Measurements from ENCODE around the gene UBE2C. TPM values are rescaled to one million over a fixed set of nuclear protein-coding genes. Genes with fewer than 3 reads are reported as not detected.

UBE2C gene
- total RNA-seq, 2 experiments from 2014 or later, result 0.52 to 0.64 TPM

GRCh38 chr20:45836841-45837240 is 24.4 kb downstream of the UBE2C start:
- no peak overlapping the region for H3K4me3 ChIP-seq (ENCODE audit: low read length)
- H3K9me3 Mint-ChIP-seq, result no peaks in the 10 kb centered on the region
- no peaks in the 10 kb centered on the region for H3K9me3 ChIP-seq (ENCODE audit: control insufficient read depth in 1 of 2, insufficient read depth in 1 of 2, low read length in 2 of 2)
- no peak for ATAC-seq (ENCODE audit: poor library complexity)
- H3K4me1 ChIP-seq (ENCODE audit: insufficient read depth, low read length), result peaks cover 25% of the 10 kb centered on the region
- no peak for TF ChIP-seq CTCF (IDR thresholded peaks at IDR 0.05)
- H3K27me3 ChIP-seq (ENCODE audit: control insufficient read depth in 1 of 2, insufficient read depth in 2 of 2, low read length in 2 of 2), result no peaks in the 10 kb centered on the region
- no peak for DNase-seq
- H3K27ac ChIP-seq (ENCODE audit: low read depth in 1 of 2, low read length in 2 of 2), result no peak overlapping the region
- H3K36me3 Mint-ChIP-seq (ENCODE audit: low read depth), result no peaks in the 10 kb centered on the region
- ChIA-PET POLR2A (no interaction called here), CTCF (no interaction called here)
- no peaks in the 10 kb centered on the region for H3K27me3 Mint-ChIP-seq
- H3K4me1 Mint-ChIP-seq (ENCODE audit: low read depth), result peaks cover 16% of the 10 kb centered on the region
- peaks cover 4% of the 10 kb centered on the region for H3K36me3 ChIP-seq (ENCODE audit: insufficient read depth, low read length)
- intact Hi-C loops (cut with DNase I, micrococcal nuclease), result no loop called here
- H3K27ac Mint-ChIP-seq, result peak overlapping the region; percentile 25
- H3K4me3 Mint-ChIP-seq, result peak overlapping the region; percentile 12

GRCh38 chr20:45840700-45841198 is 28.3 kb downstream of the UBE2C start:
- H3K27ac ChIP-seq (ENCODE audit: low read depth in 1 of 2, low read length in 2 of 2), result no peak overlapping the region
- no peaks in the 10 kb centered on the region for H3K4me1 ChIP-seq (ENCODE audit: insufficient read depth, low read length)
- no peak overlapping the region for H3K4me3 Mint-ChIP-seq
- H3K36me3 ChIP-seq (ENCODE audit: insufficient read depth, low read length), result peaks cover 40% of the 10 kb centered on the region
- ATAC-seq (ENCODE audit: poor library complexity) (no peak), DNase-seq (no peak)
- no peaks in the 10 kb centered on the region for H3K9me3 Mint-ChIP-seq
- H3K4me3 ChIP-seq (ENCODE audit: low read length), result no peak overlapping the region
- intact Hi-C loops (cut with DNase I, micrococcal nuclease), result no loop called here
- TF ChIP-seq CTCF (IDR thresholded peaks at IDR 0.05), result no peak
- no peaks in the 10 kb centered on the region for H3K9me3 ChIP-seq (ENCODE audit: control insufficient read depth in 1 of 2, insufficient read depth in 1 of 2, low read length in 2 of 2)
- POLR2A ChIA-PET, result interaction anchor here (1.3 to 1.5 kb wide), 2 partner anchors 16 to 132 kb away, joined by 3 to 4 read pairs; no protein-coding TSS in a partner anchor
- no peak overlapping the region for H3K27ac Mint-ChIP-seq
- no peaks in the 10 kb centered on the region for H3K4me1 Mint-ChIP-seq (ENCODE audit: low read depth)
- H3K27me3 Mint-ChIP-seq, result no peaks in the 10 kb centered on the region
- CTCF ChIA-PET, result interaction anchor here (1.3 kb wide), 1 partner anchor 41 kb away, joined by 3 read pairs; no protein-coding TSS in a partner anchor
- no peaks in the 10 kb centered on the region for H3K27me3 ChIP-seq (ENCODE audit: control insufficient read depth in 1 of 2, insufficient read depth in 2 of 2, low read length in 2 of 2)
- peaks cover 34% of the 10 kb centered on the region for H3K36me3 Mint-ChIP-seq (ENCODE audit: low read depth)

GRCh38 chr20:45841407-45842129 is 29.1 kb downstream of the UBE2C start:
- Mint-ChIP-seq H3K36me3 (ENCODE audit: low read depth) (peaks cover 43% of the 10 kb centered on the region), H3K4me1 (ENCODE audit: low read depth) (no peaks in the 10 kb centered on the region), H3K27ac (no peak overlapping the region), H3K27me3 (no peaks in the 10 kb centered on the region), H3K4me3 (no peak overlapping the region), H3K9me3 (no peaks in the 10 kb centered on the region)
- H3K9me3 ChIP-seq (ENCODE audit: control insufficient read depth in 1 of 2, insufficient read depth in 1 of 2, low read length in 2 of 2), result no peaks in the 10 kb centered on the region
- ChIA-PET POLR2A (interaction anchor here (1.2 to 1.3 kb wide), 2 partner anchors 15 to 93 kb away, joined by 3 read pairs; partner anchors contain the start of gene PCIF1), CTCF (interaction anchor here (1.3 kb wide), 1 partner anchor 42 kb away, joined by 3 read pairs; no protein-coding TSS in a partner anchor)
- no peaks in the 10 kb centered on the region for H3K27me3 ChIP-seq (ENCODE audit: control insufficient read depth in 1 of 2, insufficient read depth in 2 of 2, low read length in 2 of 2)
- H3K4me3 ChIP-seq (ENCODE audit: low read length), result no peak overlapping the region
- ATAC-seq (ENCODE audit: poor library complexity) (no peak), DNase-seq (no peak)
- H3K27ac ChIP-seq (ENCODE audit: low read depth in 1 of 2, low read length in 2 of 2), result no peak overlapping the region
- H3K36me3 ChIP-seq (ENCODE audit: insufficient read depth, low read length), result peaks cover 48% of the 10 kb centered on the region
- intact Hi-C loops (cut with DNase I, micrococcal nuclease), result no loop called here
- no peak for TF ChIP-seq CTCF (IDR thresholded peaks at IDR 0.05)
- no peaks in the 10 kb centered on the region for H3K4me1 ChIP-seq (ENCODE audit: insufficient read depth, low read length)
